ENCODE data around the gene CDK5RAP2.

The CDK5RAP2 gene

GRCh38 chr9:120396931-120397330 lies 183.0 kb downstream of the CDK5RAP2 start:
- DNase-seq (ENCODE audit: low spot score): no peak

DNA sequence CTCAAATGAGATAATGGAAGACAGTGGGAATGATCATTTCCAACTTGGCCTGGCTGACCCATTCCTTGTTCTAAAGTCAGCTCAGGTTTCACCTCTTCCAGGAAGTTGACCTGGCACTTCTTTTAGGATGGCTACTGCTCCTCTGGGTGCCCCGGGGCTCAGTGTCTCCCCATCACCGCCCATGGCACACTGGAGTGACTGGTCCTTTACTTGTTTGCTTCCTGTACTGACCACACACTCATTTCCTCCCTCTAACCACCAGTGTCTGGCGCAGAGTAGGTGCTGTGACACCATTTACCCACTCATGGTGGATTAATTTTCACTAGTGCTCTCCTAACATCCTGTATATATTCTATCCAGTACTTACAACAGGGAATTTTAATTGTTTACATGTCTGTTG lies 183.5 kb downstream of the CDK5RAP2 start:
- DNase-seq (ENCODE audit: low spot score): no peak

DNA sequence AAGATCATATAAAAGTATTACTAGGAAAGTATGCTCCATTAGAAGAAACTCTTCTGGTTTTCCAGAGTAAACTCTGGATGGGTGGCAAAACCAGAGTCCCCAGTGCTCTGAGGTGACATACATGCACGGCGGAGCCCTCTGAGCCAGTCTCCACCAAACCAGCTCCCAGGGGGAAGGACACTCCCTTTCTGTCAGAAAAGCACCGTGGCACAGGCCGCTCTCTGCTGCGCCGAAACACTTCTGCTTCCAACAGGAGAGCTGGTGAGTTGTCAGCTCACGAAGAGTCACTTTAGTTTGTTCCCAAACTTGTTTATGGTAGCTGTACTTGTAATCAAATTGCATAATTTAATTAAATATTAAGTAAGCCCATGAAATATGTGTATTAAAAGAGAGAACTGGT lies 184.6 kb downstream of the CDK5RAP2 start:
- no peak for DNase-seq (ENCODE audit: low spot score)

GRCh38 chr9:120394058-120394669 lies 185.8 kb downstream of the CDK5RAP2 start:
- no peak for DNase-seq (ENCODE audit: low spot score)

GRCh38 chr9:120393386-120394057 lies 186.4 kb downstream of the CDK5RAP2 start:
- DNase-seq (ENCODE audit: low spot score): no peak

DNA sequence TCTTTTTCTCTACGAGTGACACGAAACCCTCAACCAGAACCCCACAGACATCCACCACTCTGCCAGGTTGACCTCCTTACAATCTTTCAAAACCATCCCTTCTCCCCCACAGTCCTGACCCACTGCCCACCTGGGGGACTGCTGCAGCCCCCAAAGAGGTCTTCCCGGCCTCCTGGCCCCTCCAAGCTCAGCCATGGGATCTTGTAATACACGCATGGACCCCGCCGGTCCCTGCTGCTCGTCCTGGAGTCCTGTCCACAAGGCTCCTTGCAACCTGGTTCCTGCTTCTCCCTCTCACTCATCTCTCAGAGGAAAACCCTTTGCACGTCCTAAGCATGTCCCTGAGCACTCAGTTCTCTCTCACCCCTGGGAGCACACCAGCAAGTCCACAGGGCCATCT lies 187.3 kb downstream of the CDK5RAP2 start:
- no peak for DNase-seq (ENCODE audit: low spot score)

DNA sequence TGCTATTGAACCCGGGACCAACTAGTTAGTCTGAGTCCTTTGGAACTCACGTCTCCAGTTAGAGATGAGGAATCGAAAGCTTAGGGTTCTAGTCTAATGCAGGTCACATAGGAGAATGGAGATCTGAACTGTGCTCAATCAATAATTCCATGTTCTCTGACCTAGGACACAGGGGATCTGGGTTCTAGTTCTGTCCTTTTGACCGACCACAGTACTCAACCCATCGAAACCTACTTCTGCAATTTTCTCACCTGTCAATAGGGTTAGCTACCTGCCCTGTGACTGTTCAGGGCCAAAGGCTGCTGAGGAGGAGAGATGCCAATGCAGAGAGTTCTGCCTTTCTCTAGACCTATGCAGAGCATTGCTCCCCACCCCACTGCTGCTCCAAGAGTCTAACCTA lies 187.7 kb downstream of the CDK5RAP2 start:
- DNase-seq (ENCODE audit: low spot score): no peak

- DNase-seq (ENCODE audit: low spot score): no peak
These were observed 188.3 kb downstream of the CDK5RAP2 start for GRCh38 chr9:120391691-120392090.

DNA sequence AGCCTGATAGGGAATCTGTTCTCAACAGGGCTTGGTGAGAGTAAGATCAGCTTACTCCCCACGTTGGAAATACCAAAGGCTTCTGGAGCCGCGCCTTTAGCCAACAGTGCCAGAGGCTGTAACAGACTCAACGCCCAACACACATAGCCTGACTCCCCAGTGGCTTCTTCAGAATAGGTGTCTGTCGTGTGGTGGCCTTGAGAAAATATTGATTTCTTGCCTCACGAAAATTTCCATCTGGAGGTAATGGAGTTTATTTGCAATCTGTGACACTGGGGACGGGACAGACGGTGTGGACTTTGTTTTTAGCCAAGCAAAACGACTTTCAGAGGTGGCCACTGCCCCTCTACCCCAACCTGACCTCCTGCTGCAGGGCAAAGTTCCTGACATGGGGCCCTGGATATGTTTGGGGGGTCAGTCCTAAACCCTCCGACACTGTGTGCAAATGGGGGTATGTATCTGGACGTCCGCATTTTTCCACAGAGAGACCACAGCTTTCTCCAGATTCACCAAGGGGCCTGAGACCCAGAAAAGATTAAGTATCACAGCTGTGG lies 189.3 kb downstream of the CDK5RAP2 start:
- DNase-seq (ENCODE audit: low spot score): no peak

DNA sequence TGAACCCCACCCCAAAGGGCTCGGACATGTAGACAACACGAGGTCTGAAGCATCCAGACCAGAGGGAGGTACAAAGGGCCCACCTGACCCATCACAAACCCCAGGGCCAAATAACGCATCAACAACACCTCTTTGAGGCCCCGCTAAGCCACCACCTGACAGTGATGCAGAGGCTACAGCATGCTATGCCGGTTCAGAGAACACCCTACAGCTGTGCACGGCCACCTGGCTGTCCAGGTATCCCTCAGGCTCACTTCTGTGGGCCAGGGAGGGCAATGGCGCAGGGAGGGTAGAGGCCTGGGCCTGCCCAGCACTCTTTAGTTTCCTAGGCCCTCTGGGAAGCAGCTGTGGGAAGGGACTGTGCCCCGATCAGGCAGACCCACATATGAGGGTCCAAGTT lies 190.1 kb downstream of the CDK5RAP2 start:
- no peak for DNase-seq (ENCODE audit: low spot score)

- no peak for DNase-seq (ENCODE audit: low spot score)
These were observed 190.7 kb downstream of the CDK5RAP2 start for GRCh38 chr9:120389300-120389699.

DNA sequence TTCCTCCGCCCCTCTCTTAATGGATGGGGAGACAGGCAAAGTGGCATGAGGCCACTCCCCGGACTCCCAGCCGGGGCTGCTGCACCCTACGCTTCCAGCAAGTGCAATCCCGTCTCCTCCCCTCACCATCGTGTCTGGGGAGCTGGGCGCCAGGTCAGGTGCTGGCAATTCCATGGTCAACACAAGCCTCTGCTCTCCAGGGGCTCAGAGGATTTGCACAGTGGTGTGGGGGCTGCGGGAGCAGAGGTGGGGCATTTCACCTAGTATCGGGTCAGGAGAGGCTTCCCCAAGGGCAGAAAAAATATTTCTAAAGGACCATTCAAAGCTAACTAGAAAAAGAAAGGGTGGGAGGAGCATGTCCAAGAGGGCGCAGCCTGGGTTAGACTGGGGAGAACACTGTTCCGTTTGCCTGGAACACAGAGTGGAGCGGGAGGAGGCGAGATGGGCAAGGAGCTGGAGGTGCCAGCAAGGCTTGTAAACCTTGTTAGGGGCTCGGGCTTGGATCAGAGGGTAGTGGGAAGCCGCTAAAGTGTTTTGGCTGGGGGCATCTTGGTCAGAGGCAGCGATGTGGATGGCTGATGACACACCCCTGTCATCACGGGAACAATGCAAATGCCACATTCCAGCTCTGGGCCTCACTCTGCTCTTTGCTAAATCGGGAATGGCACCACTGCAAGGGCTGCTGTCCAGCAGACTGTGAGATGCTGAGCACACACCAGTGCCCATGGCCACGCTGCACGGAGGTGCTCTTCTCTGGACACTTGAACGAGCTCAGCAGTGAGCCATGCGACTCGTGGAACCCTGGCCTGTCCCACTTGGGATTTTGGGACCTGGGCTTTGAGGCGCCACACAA lies 191.7 kb downstream of the CDK5RAP2 start:
- DNase-seq (ENCODE audit: low spot score): no peak

DNA sequence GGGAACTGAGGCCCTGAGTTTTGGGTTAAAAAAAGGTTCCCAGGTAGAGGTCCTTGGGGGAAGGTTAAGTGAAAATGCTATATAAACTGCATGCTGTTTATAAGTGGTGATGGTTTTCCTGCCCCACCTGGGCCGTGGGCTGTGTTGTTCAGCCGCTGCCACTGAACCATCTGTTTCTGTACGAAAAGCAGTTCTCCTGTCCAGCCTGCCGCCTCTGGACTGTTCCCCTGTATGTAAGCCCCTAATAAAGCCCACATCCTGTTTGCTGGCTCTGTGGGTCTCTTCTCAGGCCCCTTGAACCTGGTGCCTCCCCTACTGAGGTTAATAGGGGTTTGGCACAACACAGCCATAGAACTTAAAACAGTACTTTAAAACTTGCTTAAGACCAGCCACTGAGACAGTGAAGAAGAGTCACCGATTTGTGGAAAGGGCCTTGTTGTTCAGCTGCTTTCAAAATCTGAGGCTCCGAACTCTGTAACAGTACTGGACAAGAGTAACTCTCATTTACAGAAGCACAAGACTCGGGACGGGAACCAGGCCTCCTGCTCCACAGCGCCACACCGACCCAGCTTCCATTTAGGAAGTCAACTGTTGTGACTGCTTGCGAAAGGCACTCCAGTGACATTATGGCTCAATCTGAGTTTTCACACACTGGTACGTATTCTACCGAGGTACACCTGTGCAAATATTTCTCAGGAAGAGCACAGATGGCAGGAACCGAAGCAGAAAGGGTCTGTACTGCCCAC lies 192.5 kb downstream of the CDK5RAP2 start:
- no peak for DNase-seq (ENCODE audit: low spot score)

GRCh38 chr9:120386390-120387131 lies 193.4 kb downstream of the CDK5RAP2 start:
- no peak for DNase-seq (ENCODE audit: low spot score)

DNA sequence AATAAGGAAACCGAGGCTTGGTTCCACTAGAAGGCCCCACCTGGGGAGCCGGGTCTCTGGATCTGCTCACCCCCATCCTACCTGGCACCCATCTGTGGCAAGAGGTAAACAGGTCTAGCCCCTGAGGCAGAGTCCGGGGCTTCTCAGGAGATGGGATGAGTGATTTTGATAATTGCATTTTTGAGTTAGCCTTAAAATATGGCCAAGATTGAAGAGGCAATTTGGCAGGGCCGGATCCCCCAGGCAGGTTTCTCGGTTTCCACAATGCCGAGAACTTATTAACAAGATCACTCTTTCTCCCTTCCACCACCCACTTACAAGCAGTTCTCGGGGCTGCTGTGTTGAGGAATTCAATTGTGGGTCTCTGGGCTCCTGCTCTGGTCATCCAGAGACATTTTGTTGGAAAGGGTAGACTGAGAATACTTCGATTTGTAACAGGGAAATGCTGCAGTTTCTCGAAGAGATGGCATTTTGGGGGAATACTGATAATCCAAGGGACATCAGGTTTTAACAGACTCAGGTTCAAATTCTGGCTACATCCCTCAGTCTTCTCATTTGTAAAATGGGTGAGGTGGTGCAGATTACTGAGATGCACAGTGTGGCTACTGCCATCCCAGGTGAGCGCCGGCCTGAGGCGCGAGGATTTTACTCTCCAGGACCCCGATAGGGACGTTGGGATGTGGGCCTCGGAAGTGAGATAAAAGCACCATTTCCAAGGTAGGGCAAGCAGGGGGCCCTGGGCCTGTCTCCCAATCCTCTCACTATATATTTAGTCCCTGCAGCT lies 194.2 kb downstream of the CDK5RAP2 start:
- DNase-seq (ENCODE audit: low spot score): no peak

- DNase-seq (ENCODE audit: low spot score): no peak
These were observed 195.1 kb downstream of the CDK5RAP2 start for GRCh38 chr9:120384925-120385272.

- DNase-seq (ENCODE audit: low spot score): no peak
These were observed 195.7 kb downstream of the CDK5RAP2 start for GRCh38 chr9:120383999-120384924.

- DNase-seq (ENCODE audit: low spot score): no peak
These were observed 196.4 kb downstream of the CDK5RAP2 start for GRCh38 chr9:120383611-120383998.

DNA sequence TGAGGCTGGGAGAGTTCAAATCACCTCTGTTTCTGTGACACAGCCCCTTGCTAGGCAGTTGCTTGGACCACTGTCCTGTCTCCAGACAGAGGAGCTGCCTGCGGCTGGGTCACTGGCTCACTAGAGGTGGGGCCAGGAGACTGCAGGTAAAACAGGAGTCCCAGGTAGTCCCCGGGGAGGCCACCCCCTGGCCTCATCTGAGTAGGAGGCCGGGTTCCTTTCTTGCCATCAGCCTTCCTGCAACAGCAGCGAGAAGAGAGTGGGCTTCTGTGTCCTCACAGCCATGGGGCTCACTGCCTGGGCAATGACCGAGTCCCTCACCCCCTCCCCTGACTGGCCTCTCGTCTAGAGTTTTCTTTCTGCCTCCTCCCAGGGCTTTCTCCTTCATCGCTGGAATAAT lies 197.5 kb downstream of the CDK5RAP2 start:
- DNase-seq (ENCODE audit: low spot score): no peak

DNA sequence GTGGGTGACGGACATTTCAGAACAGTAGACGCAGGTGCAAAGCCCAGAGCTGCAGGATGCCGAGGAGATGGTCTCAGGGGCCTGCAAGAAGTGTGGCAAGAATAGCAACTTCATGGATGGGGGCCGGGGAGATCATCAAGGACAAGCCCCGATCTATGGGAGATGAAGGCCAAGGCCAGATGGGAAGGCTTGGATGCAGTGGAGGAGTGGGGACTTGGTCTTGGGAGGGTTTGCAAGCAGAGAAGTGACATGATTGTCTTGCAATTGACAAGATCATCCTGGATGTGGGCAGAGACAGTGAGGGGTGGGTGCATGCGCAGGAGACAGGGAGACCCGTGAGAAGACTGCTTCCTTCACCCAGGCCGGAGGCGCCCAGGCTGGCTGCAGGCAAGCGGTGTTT lies 198.1 kb downstream of the CDK5RAP2 start:
- no peak for DNase-seq (ENCODE audit: low spot score)
